Measurements from ENCODE around the gene TMEM131. TPM values are rescaled to one million over a fixed set of nuclear protein-coding genes. Genes with fewer than 3 reads are reported as not detected.

TMEM131 gene
- total RNA-seq, 4 donors from 2014 or later = 24.1 to 44.6 (median 34.4) TPM

DNA sequence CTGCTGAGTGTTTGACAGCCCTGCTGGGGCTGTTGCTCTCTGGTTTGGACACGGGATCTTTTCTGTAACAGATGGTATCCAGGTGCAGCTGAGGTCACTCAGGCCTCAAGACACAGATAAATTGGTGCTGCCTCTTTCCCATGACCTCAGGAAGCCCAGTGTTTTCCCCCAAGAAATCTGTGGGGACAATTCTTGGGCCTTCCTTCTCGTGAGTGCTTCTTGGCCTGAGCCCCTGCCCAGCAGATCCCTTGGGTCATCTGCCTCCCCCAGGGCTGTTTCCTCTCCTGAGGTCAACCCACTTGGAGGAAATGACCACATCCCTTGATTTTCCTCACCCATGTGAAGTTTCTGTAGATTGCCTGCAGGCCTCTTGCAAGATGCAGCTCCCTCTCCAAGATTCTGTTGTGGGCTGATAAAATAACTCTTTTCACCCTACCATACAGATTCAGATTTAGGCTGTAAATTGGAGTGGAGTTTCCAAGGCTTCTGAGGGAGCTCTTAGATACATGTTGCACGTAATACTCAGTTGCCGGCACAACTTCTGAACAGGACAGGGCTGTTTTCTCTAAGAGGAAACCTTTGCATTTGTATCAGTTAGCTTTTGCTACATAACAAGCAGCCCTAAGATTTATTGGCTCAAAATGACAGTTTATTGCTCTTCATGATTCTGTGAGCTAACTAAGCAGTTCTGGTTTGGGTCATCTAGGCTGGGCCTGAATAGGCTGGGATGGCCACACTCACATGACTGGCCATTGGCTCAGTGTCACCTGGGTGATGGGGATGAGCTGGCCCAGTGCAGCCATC lies 269.3 kb downstream of the TMEM131 start:
- TF ChIP-seq, protein P1, sequence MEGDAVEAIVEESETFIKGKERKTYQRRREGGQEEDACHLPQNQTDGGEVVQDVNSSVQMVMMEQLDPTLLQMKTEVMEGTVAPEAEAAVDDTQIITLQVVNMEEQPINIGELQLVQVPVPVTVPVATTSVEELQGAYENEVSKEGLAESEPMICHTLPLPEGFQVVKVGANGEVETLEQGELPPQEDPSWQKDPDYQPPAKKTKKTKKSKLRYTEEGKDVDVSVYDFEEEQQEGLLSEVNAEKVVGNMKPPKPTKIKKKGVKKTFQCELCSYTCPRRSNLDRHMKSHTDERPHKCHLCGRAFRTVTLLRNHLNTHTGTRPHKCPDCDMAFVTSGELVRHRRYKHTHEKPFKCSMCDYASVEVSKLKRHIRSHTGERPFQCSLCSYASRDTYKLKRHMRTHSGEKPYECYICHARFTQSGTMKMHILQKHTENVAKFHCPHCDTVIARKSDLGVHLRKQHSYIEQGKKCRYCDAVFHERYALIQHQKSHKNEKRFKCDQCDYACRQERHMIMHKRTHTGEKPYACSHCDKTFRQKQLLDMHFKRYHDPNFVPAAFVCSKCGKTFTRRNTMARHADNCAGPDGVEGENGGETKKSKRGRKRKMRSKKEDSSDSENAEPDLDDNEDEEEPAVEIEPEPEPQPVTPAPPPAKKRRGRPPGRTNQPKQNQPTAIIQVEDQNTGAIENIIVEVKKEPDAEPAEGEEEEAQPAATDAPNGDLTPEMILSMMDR (IDR thresholded peaks at IDR 0.05) = no peak
- ATAC-seq (ENCODE audit: low FRiP score) = no peak
- DNase-seq (ENCODE audit: low spot score) = no peak

DNA sequence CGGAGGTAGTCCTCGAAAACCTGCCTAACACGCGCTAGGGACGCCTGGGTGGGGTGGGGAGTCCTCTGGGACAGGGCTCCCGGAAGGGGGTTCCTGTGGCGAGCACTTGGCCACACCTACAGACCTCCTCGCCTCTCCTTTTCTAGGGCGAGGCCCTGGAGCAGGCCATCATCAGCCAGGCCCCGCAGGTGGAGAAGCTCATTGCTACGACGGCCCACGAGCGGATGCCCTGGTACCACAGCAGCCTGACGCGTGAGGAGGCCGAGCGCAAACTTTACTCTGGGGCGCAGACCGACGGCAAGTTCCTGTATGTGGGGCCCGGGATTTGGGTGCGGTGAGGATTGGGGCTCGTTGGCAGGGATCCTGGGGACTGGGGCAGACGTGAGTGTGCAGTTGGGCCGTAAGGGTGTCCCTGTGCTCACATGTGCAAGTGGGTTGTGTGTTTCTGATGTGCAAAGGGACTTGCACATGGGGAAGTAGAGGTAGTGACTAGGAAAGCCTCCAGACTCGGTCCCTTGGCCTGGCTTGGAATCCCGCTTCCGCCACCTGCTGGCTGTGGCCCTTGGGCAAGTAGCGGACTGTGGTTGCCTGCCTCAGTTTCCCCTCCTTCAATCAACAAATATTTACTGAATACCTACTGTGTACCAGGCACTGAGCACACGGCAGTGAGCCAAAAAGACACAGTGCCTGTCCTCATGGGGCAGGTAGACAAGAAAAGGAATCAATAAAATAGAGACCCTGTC lies 270.6 kb downstream of the TMEM131 start:
- ATAC-seq (ENCODE audit: low FRiP score) (no peak), DNase-seq (ENCODE audit: low spot score) (no peak)
- TF ChIP-seq, protein P1 (IDR thresholded peaks at IDR 0.05) = no peak

DNA sequence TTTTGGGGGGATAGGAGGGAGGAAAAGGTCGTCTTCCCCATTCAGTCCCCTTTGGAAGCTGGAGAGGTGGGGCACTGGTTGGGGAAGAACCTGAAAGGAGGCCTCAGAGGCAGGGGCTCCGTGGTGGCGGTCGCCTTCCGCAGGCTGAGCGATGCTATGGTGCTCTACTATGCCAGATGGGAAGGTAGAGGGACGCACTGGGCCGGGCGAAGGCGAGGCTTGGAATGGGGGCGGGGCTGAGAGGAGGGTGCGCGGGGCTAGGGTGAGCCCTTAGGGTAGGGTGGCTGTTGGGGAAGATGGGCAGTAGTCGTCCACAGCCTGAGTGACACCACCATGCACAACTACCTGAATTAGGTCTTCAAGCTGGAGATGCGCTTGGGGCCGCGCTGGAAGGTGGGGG lies 271.2 kb downstream of the TMEM131 start:
- DNase-seq (ENCODE audit: low spot score) (no peak), ATAC-seq (ENCODE audit: low FRiP score) (no peak)
- TF ChIP-seq, protein P1 (IDR thresholded peaks at IDR 0.05) = no peak

DNA sequence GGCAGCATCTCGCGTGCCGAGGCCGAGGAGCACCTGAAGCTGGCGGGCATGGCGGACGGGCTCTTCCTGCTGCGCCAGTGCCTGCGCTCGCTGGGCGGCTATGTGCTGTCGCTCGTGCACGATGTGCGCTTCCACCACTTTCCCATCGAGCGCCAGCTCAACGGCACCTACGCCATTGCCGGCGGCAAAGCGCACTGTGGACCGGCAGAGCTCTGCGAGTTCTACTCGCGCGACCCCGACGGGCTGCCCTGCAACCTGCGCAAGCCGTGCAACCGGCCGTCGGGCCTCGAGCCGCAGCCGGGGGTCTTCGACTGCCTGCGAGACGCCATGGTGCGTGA lies 271.7 kb downstream of the TMEM131 start:
- ATAC-seq (ENCODE audit: low FRiP score) (no peak), DNase-seq (ENCODE audit: low spot score) (no peak)
- TF ChIP-seq, protein P1 (IDR thresholded peaks at IDR 0.05) = no peak

DNA sequence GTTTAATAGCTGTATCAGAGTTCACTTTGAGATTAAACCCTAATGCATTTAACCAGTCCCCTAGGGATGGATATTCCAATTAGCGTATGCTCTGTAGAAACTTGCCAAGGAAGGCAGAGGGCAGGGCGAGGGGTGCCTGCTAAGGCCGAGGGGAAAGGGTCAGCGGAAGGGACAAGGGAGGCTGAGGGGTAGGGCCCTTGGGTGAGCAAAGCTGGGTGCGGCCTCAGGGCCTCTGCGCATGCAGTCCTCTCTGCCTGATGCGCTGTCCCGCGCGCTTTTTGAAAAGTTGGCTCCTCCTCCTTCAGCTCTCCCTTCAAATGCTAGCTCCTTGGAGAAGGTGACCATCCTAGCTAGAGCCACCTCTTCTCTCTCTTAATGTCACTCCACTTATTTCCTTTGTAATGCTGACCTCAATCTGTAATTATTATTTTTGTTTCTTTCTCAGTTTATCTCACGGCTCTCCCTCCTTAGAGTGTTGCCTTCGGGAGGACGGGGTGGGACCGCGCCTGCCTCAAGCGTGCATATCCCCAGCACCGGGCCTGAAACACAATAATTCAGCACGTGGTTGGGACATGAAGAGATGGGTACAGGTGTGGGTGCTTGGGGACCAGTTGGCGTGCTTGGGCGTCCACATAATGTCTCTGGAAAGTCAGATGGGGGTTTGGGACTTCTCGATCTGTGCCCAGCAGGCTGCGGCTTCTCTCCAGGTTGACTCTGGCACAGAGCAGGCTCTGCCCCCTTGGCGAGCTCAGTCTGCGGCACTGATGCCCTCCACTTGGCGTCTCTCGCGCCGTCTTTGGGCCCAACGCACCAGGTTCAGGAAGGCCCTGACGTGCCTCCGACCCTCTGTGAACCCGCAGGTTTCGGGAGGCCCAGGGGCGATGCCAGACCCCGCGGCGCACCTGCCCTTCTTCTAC lies 272.3 kb downstream of the TMEM131 start:
- no peak for ATAC-seq (ENCODE audit: low FRiP score)

DNA sequence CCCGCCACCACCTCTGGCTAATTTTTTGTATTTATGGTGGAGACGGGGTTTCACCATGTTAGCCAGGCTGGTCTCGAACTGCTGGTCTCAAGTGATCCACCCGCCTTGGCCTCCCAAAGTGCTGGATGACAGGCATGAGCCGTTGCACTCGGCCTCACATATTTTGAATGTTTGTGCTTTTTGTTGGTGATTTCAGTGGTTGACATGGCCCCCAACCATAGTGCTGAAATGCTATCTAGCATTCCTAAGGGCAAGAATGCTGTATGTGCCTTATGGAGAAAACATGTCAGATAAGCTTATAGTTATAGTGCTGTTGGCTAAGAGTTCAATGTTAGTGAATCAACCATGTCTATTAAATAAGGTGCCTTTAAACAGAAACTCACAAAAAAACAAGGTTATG lies 273.5 kb downstream of the TMEM131 start:
- DNase-seq (ENCODE audit: low spot score) = no peak
- no peak for ATAC-seq (ENCODE audit: low FRiP score)
- TF ChIP-seq, protein P1 (IDR thresholded peaks at IDR 0.05) = no peak

More for the DNA sequence above, 272.3 kb downstream of the TMEM131 start:
- TF ChIP-seq, protein P1 (IDR thresholded peaks at IDR 0.05) = no peak
- no peak for DNase-seq (ENCODE audit: low spot score)

Measured in omental fat pad (tissue), 4 donors.